Hepatocyte (in vitro differentiated cells): ENCODE measurements around the gene SNAP23.

ENCODE experiments used
- EZH2 ChIP-seq: fragments of 200-600 bp; sonication (generic); IDR thresholded peaks from 2 replicates; pipeline ENCODE4 v1.6.1; 2016; ENCODE audit warnings: antibody characterized with exemption, mild to moderate bottlenecking, borderline replicate concordance
- EZH2phosphoT487 ChIP-seq: fragments of 200-600 bp; sonication (generic); IDR thresholded peaks from one replicate; pipeline ENCODE4 v1.6.1; 2018; ENCODE audit warnings: antibody characterized with exemption, mild to moderate bottlenecking, low read depth, moderate library complexity; ENCODE audit not compliant: unreplicated experiment, severe bottlenecking
- TF ChIP-seq, protein P1 (sequence below): fragments of 200-600 bp; sonication (generic); IDR thresholded peaks from 2 replicates; pipeline ENCODE4 v1.5.1; 2016; ENCODE audit warnings: antibody characterized with exemption, mild to moderate bottlenecking; ENCODE audit not compliant: poor library complexity

GRCh38 chr15:42456971-42457370 lies 38.5 kb upstream of the SNAP23 start:
- TF ChIP-seq, protein P1, sequence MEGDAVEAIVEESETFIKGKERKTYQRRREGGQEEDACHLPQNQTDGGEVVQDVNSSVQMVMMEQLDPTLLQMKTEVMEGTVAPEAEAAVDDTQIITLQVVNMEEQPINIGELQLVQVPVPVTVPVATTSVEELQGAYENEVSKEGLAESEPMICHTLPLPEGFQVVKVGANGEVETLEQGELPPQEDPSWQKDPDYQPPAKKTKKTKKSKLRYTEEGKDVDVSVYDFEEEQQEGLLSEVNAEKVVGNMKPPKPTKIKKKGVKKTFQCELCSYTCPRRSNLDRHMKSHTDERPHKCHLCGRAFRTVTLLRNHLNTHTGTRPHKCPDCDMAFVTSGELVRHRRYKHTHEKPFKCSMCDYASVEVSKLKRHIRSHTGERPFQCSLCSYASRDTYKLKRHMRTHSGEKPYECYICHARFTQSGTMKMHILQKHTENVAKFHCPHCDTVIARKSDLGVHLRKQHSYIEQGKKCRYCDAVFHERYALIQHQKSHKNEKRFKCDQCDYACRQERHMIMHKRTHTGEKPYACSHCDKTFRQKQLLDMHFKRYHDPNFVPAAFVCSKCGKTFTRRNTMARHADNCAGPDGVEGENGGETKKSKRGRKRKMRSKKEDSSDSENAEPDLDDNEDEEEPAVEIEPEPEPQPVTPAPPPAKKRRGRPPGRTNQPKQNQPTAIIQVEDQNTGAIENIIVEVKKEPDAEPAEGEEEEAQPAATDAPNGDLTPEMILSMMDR, result no peak
- TF ChIP-seq EZH2, result no peak
- TF ChIP-seq EZH2phosphoT487, result no peak
